Mesendoderm (in vitro differentiated cells): Measurements from ENCODE around the gene RAB26.
A peak's percentile ranks its signal among the peaks of the same experiment; 100 is the strongest.

Experiments
- DNase-seq: peaks from one replicate; pipeline ENCODE4 v3.0.0; 2013
- H2AK5ac ChIP-seq: 2 replicates; pipeline ENCODE4 v1.6.1; 2013; ENCODE audit warnings: low read length, inconsistent platforms
- H2BK120ac ChIP-seq: 2 replicates; pipeline ENCODE4 v1.6.1; 2013; ENCODE audit warnings: low read depth, mild to moderate bottlenecking, low read length, moderate library complexity, mixed read lengths
- H2BK15ac ChIP-seq: replicated peaks from 2 replicates; pipeline ENCODE4 v1.6.1; 2013; ENCODE audit warnings: low read depth, mild to moderate bottlenecking, moderate library complexity
- H2BK5ac ChIP-seq: 2 replicates; pipeline ENCODE4 v1.6.1; 2013; ENCODE audit warnings: low read length, inconsistent platforms
- H3K18ac ChIP-seq: 2 replicates; pipeline ENCODE4 v1.6.1; 2013; ENCODE audit warnings: mild to moderate bottlenecking, low read length, mixed read lengths
- H3K23ac ChIP-seq: one replicate; pipeline ENCODE4 v1.6.1; 2013; ENCODE audit warnings: low read length
- H3K27ac ChIP-seq: 2 replicates; pipeline ENCODE4 v1.5.1; 2013; ENCODE audit warnings: low read depth, mild to moderate bottlenecking, inconsistent platforms, low read length, moderate library complexity
- H3K27me3 ChIP-seq: 2 replicates; pipeline ENCODE4 v1.6.1; 2013; ENCODE audit warnings: low read length, control low read depth, mild to moderate bottlenecking, inconsistent platforms; ENCODE audit not compliant: insufficient read depth, poor library complexity
- H3K36me3 ChIP-seq: 2 replicates; pipeline ENCODE4 v1.6.1; 2013; ENCODE audit warnings: low read length, inconsistent platforms; ENCODE audit not compliant: control insufficient read depth, insufficient read depth
- H3K4ac ChIP-seq: one replicate; pipeline ENCODE4 v1.6.1; 2013; ENCODE audit warnings: low read depth, mild to moderate bottlenecking, low read length, moderate library complexity
- H3K4me1 ChIP-seq: 2 replicates; pipeline ENCODE4 v1.6.1; 2013; ENCODE audit warnings: low read depth, low read length, inconsistent platforms; ENCODE audit not compliant: control insufficient read depth
- H3K4me2 ChIP-seq: 2 replicates; pipeline ENCODE4 v1.6.1; 2013; ENCODE audit warnings: low read length
- H3K4me3 ChIP-seq: 2 replicates; pipeline ENCODE4 v1.5.1; 2013; ENCODE audit warnings: mild to moderate bottlenecking, low read length
- H3K56ac ChIP-seq: one replicate; pipeline ENCODE4 v1.6.1; 2013; ENCODE audit warnings: low read length
- H3K79me1 ChIP-seq: 2 replicates; pipeline ENCODE4 v1.6.1; 2013; ENCODE audit warnings: low read length, inconsistent platforms
- H3K79me2 ChIP-seq: 2 replicates; pipeline ENCODE4 v1.6.1; 2013; ENCODE audit warnings: mild to moderate bottlenecking, low read length; ENCODE audit not compliant: control insufficient read depth, insufficient read depth
- H3K9ac ChIP-seq: 2 replicates; pipeline ENCODE4 v1.6.1; 2013; ENCODE audit warnings: low read length, inconsistent platforms
- H4K5ac ChIP-seq: one replicate; pipeline ENCODE4 v1.6.1; 2013; ENCODE audit warnings: low read length
- H4K8ac ChIP-seq: one replicate; pipeline ENCODE4 v1.6.1; 2013; ENCODE audit warnings: low read depth, mild to moderate bottlenecking, control low read depth, low read length, moderate library complexity
- WGBS: extraction: QIAGEN DNeasy Blood & Tissue Kit; methylation state at CpG from one replicate; pipeline ENCODE4 v1.1.7; 2013; ENCODE audit warnings: low lambda C conversion rate, missing lambda C conversion rate; ENCODE audit not compliant: insufficient coverage; ENCODE audit errors: extremely low coverage; 5-methylcytosine and 5-hydroxymethylcytosine counted together

Gene RAB26

GRCh38 chr16:2142942-2143877, 5.2 kb upstream of the RAB26 start:
- Histone ChIP-seq H3K79me2 (no peaks in the 10 kb centered on the region), H3K27ac (no peak overlapping the region), H2BK15ac (no peak overlapping the region), H3K9ac (no peak overlapping the region), H3K4me2 (no peak overlapping the region), H3K4me1 (no peaks in the 10 kb centered on the region), H3K27me3 (no peaks in the 10 kb centered on the region), H3K18ac (no peak overlapping the region), H4K8ac (no peak overlapping the region), H3K36me3 (no peaks in the 10 kb centered on the region), H4K5ac (no peak overlapping the region), H3K23ac (peak overlapping the region; percentile 81), H2BK5ac (no peak overlapping the region), H2BK120ac (no peak overlapping the region), H3K79me1 (no peaks in the 10 kb centered on the region), H2AK5ac (no peak overlapping the region), H3K56ac (no peak overlapping the region), H3K4me3 (no peak overlapping the region), H3K4ac (no peak overlapping the region)
- DNase-seq: no peak
- WGBS: no CpG with 5 or more reads among the region's 31 CpGs

DNA sequence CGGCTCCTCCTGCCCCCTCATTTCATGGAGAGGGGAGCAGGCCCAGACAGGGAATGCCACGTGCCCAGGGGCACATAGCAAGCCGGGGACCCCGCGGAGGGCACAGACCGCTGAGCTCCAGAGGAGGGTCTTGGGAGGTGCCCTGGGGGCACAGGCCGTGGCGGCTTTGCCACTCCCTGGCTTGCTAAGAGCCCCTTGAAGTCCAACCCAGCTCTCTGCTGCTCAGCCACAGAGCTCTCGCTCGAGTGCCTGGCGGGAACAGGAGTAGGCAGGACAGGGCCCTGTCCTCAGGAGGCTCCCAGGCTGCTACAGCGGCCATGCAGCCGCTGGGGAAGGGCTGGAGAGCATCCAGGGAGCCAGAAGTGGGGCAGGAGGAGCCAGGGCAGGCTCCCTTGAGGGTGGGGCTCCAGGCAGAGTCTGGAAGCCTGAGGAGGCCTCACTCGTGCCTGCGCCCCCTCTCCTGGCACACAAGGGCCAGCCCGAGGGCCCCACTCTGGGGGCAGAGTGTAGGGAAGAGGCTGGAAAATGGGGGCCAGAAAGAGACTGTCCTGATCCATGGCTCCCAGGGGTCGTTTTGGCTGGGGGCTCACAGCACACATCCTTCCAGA, 4.4 kb upstream of the RAB26 start:
- Histone ChIP-seq H3K56ac (no peak overlapping the region), H2BK15ac (no peak overlapping the region), H3K4me2 (no peak overlapping the region), H3K9ac (no peak overlapping the region), H3K4me1 (no peaks in the 10 kb centered on the region), H3K23ac (no peak overlapping the region), H2BK5ac (no peak overlapping the region), H3K4me3 (no peak overlapping the region), H3K79me2 (no peaks in the 10 kb centered on the region), H3K27ac (no peak overlapping the region), H3K36me3 (no peaks in the 10 kb centered on the region), H4K8ac (no peak overlapping the region), H3K27me3 (no peaks in the 10 kb centered on the region), H2AK5ac (no peak overlapping the region), H3K4ac (no peak overlapping the region), H3K79me1 (no peaks in the 10 kb centered on the region), H3K18ac (no peak overlapping the region), H4K5ac (no peak overlapping the region), H2BK120ac (no peak overlapping the region)
- no peak for DNase-seq
- WGBS: no CpG with 5 or more reads among the region's 17 CpGs

- Histone ChIP-seq H3K27me3 (no peaks in the 10 kb centered on the region), H4K8ac (no peak overlapping the region), H3K36me3 (no peaks in the 10 kb centered on the region), H2BK5ac (no peak overlapping the region), H3K23ac (no peak overlapping the region), H3K4me3 (no peak overlapping the region), H2AK5ac (no peak overlapping the region), H3K56ac (no peak overlapping the region), H3K27ac (no peak overlapping the region), H2BK15ac (no peak overlapping the region), H2BK120ac (no peak overlapping the region), H4K5ac (no peak overlapping the region), H3K79me2 (no peaks in the 10 kb centered on the region), H3K79me1 (no peaks in the 10 kb centered on the region), H3K4me2 (no peak overlapping the region), H3K4me1 (peaks cover 1% of the 10 kb centered on the region), H3K18ac (no peak overlapping the region), H3K4ac (no peak overlapping the region), H3K9ac (no peak overlapping the region)
- DNase-seq: no peak
- no CpG with 5 or more reads among the region's 5 CpGs for WGBS
Measured at GRCh38 chr16:2145843-2146242, 2.6 kb upstream of the RAB26 start.

GRCh38 chr16:2147378-2147777, 1.0 kb upstream of the RAB26 start:
- Histone ChIP-seq H3K27me3 (no peaks in the 10 kb centered on the region), H3K4me2 (no peak overlapping the region), H4K5ac (no peak overlapping the region), H3K18ac (no peak overlapping the region), H2BK15ac (no peak overlapping the region), H4K8ac (no peak overlapping the region), H3K23ac (no peak overlapping the region), H2BK5ac (no peak overlapping the region), H3K4me3 (no peak overlapping the region), H2AK5ac (no peak overlapping the region), H3K79me2 (peaks cover under 1% of the 10 kb centered on the region), H3K4me1 (peaks cover 8% of the 10 kb centered on the region), H3K79me1 (peaks cover 3% of the 10 kb centered on the region), H2BK120ac (no peak overlapping the region), H3K56ac (no peak overlapping the region), H3K36me3 (peaks cover 3% of the 10 kb centered on the region), H3K27ac (no peak overlapping the region), H3K9ac (no peak overlapping the region), H3K4ac (no peak overlapping the region)
- DNase-seq: no peak
- no CpG with 5 or more reads among the region's 6 CpGs for WGBS

- no peaks in the 10 kb centered on the region for H3K27me3 ChIP-seq
Measured at GRCh38 chr16:2148714-2149629, 547 bp downstream of the RAB26 start.

More at GRCh38 chr16:2148714-2149629, 547 bp downstream of the RAB26 start:
- peaks cover 8% of the 10 kb centered on the region for H3K4me1 ChIP-seq
- no peak overlapping the region for H4K5ac ChIP-seq
- H4K8ac ChIP-seq: no peak overlapping the region
- H3K23ac ChIP-seq: peak overlapping the region; percentile 74
- H3K18ac ChIP-seq: peak overlapping the region; percentile 10
- H3K4me3 ChIP-seq: peak overlapping the region; percentile 6
- DNase-seq: peak; percentile 36
- no CpG with 5 or more reads among the region's 62 CpGs for WGBS
- H2BK120ac ChIP-seq: no peak overlapping the region
- peaks cover 16% of the 10 kb centered on the region for H3K79me2 ChIP-seq
- no peak overlapping the region for H2BK5ac ChIP-seq
- H3K79me1 ChIP-seq: peaks cover 10% of the 10 kb centered on the region
- H3K27ac ChIP-seq: no peak overlapping the region
- peak overlapping the region; percentile 79 for H3K56ac ChIP-seq
- H3K36me3 ChIP-seq: peaks cover 10% of the 10 kb centered on the region
- peak overlapping the region; percentile 71 for H3K4me2 ChIP-seq
- H3K9ac ChIP-seq: peak overlapping the region; percentile 68
- no peak overlapping the region for H2AK5ac ChIP-seq
- peak overlapping the region; percentile 5 for H3K4ac ChIP-seq
- no peak overlapping the region for H2BK15ac ChIP-seq
